SK-N-SH (cell line): Measurements from ENCODE around the gene GSTM3. TPM values are rescaled to one million over a fixed set of nuclear protein-coding genes. Genes with fewer than 3 reads are reported as not detected.

Experiments used
- CTCF ChIA-PET: fragments of 300-600, 350-600 bp; formaldehyde crosslinking; extraction: SDS; loops from one replicate; lab custom pipeline; 2021; lab: Yijun Ruan, JAX
- POLR2A ChIA-PET: fragments of 350-600 bp; sonication (Branson Sonifier 250); formaldehyde crosslinking; extraction: SDS; loops from one replicate; lab custom pipeline; 2020; ENCODE audit warnings: antibody characterized with exemption, inconsistent platforms; lab: Yijun Ruan, JAX
- DNase-seq: peaks from one replicate; pipeline ENCODE4 v3.0.0; 2012
- H2AFZ ChIP-seq: fragments of 200-600 bp; sonication (generic); 2 replicates; pipeline ENCODE4 v1.8.1; 2016; ENCODE audit warnings: antibody characterized with exemption, mild to moderate bottlenecking, low read depth
- H3F3A ChIP-seq: fragments of 200-600 bp; sonication (generic); replicated peaks from 2 replicates; pipeline ENCODE3; 2016; ENCODE audit warnings: antibody characterized with exemption, mild to moderate bottlenecking; ENCODE audit not compliant: insufficient read depth
- H3K27ac ChIP-seq, 2 experiments: fragments of 200-500 bp in 1 of 2; fragments of 200-600 bp in 1 of 2; sonication (Bioruptor generic) in 1 of 2; sonication (generic), shearing (Covaris generic) in 1 of 2; 2 replicates each; pipeline versions ENCODE4 v1.5.1 to v1.6.1; 2014 to 2016; ENCODE audit warnings: low read depth in 2 of 2, inconsistent platforms in 1 of 2, low read length in 1 of 2, mild to moderate bottlenecking in 1 of 2, mixed read lengths in 1 of 2
- H3K27me3 ChIP-seq: fragments of 200-600 bp; sonication (generic), shearing (Covaris generic); 2 replicates; pipeline ENCODE4 v1.6.1; 2016; ENCODE audit warnings: mixed run types; ENCODE audit not compliant: insufficient read depth
- H3K36me3 ChIP-seq, 2 experiments: fragments of 200-500 bp in 1 of 2; fragments of 200-600 bp in 1 of 2; sonication (Bioruptor generic) in 1 of 2; sonication (generic) in 1 of 2; replicated peaks in 1 of 2; 2 replicates each; pipeline versions ENCODE3 to v1.5.1; 2014 to 2016; ENCODE audit warnings: low read length in 1 of 2, mild to moderate bottlenecking in 1 of 2; ENCODE audit not compliant: insufficient read depth in 2 of 2, control insufficient read depth in 1 of 2
- H3K4me1 ChIP-seq, 2 experiments: fragments of 200-500 bp in 1 of 2; fragments of 200-600 bp in 1 of 2; sonication (Bioruptor generic) in 1 of 2; sonication (generic), shearing (Covaris generic) in 1 of 2; 2 replicates each; pipeline versions ENCODE4 v1.5.1 to v1.6.1; 2014 to 2016; ENCODE audit warnings: low read depth in 1 of 2, low read length in 1 of 2, mixed run types in 1 of 2; ENCODE audit not compliant: insufficient read depth in 2 of 2, control insufficient read depth in 1 of 2
- H3K4me2 ChIP-seq: fragments of 200-600 bp; sonication (generic), shearing (Covaris generic); 2 replicates; pipeline ENCODE4 v1.6.1; 2017; ENCODE audit warnings: mixed run types
- H3K4me3 ChIP-seq, 2 experiments: fragments of 200-500 bp in 1 of 2; fragments of 200-600 bp in 1 of 2; sonication (Bioruptor generic) in 1 of 2; sonication (generic), shearing (Covaris generic) in 1 of 2; 2 replicates each; pipeline versions ENCODE4 v1.5.1 to v1.8.1; 2014 to 2016; ENCODE audit warnings: low read depth in 2 of 2, inconsistent platforms in 1 of 2, low read length in 1 of 2, mild to moderate bottlenecking in 1 of 2, mixed read lengths in 1 of 2, moderate library complexity in 1 of 2
- H3K79me2 ChIP-seq: fragments of 200-600 bp; sonication (generic); 2 replicates; pipeline ENCODE4 v1.8.1; 2017; ENCODE audit warnings: mild to moderate bottlenecking; ENCODE audit not compliant: insufficient read depth
- H3K9ac ChIP-seq: fragments of 200-600 bp; sonication (generic); 2 replicates; pipeline ENCODE4 v1.6.1; 2017; ENCODE audit warnings: mixed run types
- H3K9me2 ChIP-seq: fragments of 200-600 bp; sonication (generic); 2 replicates; pipeline ENCODE4 v1.6.1; 2017; ENCODE audit warnings: mixed run types
- H3K9me3 ChIP-seq: fragments of 200-600 bp; sonication (generic); 2 replicates; pipeline ENCODE4 v1.6.1; 2017; ENCODE audit warnings: mixed run types, mild to moderate bottlenecking, moderate library complexity
- H4K20me1 ChIP-seq: fragments of 200-600 bp; sonication (generic); 2 replicates; pipeline ENCODE4 v1.6.1; 2017; ENCODE audit warnings: mild to moderate bottlenecking, mixed run types; ENCODE audit not compliant: insufficient read depth
- EP300 ChIP-seq, 2 experiments: IDR thresholded peaks; 2 replicates each; pipeline versions ENCODE4 v1.4.0 to v1.6.1; 2012; ENCODE audit warnings: borderline replicate concordance in 1 of 2, low read depth in 1 of 2, low read length in 1 of 2
- EZH2phosphoT487 ChIP-seq: fragments of 200-600 bp; sonication (generic); IDR thresholded peaks from 2 replicates; pipeline ENCODE4 v1.6.1; 2017; ENCODE audit warnings: low read depth, mixed run types, mild to moderate bottlenecking, antibody characterized with exemption, moderate library complexity, borderline replicate concordance
- FOSL2 ChIP-seq: IDR thresholded peaks from 2 replicates; pipeline ENCODE4 v1.4.0; 2012; ENCODE audit warnings: low read depth, mild to moderate bottlenecking, moderate library complexity, borderline replicate concordance
- FOXJ3 ChIP-seq: sonication (generic); formaldehyde crosslinking; IDR thresholded peaks from 2 replicates; pipeline ENCODE4 v1.5.1; 2020; ENCODE audit warnings: mild to moderate bottlenecking, missing genetic modification reagents
- GABPA ChIP-seq: IDR thresholded peaks from 2 replicates; pipeline ENCODE4 v1.4.0; 2012; ENCODE audit warnings: low read depth, mild to moderate bottlenecking
- JUND ChIP-seq: IDR thresholded peaks from 2 replicates; pipeline ENCODE4 v1.4.0; 2012
- MEF2A ChIP-seq: IDR thresholded peaks from 2 replicates; pipeline ENCODE4 v1.4.0; 2012; ENCODE audit warnings: low read depth, borderline replicate concordance
- NFIC ChIP-seq: IDR thresholded peaks from 2 replicates; pipeline ENCODE4 v1.4.0; 2012; ENCODE audit warnings: borderline replicate concordance
- NRF1 ChIP-seq: IDR thresholded peaks from 2 replicates; pipeline ENCODE4 v1.6.1; 2012; ENCODE audit warnings: low read depth, mild to moderate bottlenecking, low read length
- POLR2AphosphoS5 ChIP-seq: IDR thresholded peaks from 2 replicates; pipeline ENCODE4 v1.6.1; 2012; ENCODE audit warnings: low read depth, low read length
- RAD21 ChIP-seq: IDR thresholded peaks from 2 replicates; pipeline ENCODE4 v1.6.1; 2012; ENCODE audit warnings: mild to moderate bottlenecking, low read length
- RCOR1 ChIP-seq: fragments of 150-350 bp; IDR thresholded peaks from 2 replicates; pipeline ENCODE4 v1.6.1; 2017; ENCODE audit warnings: antibody characterized with exemption, low read length
- SIN3A ChIP-seq: IDR thresholded peaks from 2 replicates; pipeline ENCODE4 v1.6.1; 2012; ENCODE audit warnings: low read depth, mild to moderate bottlenecking, low read length, moderate library complexity, borderline replicate concordance
- TAF1 ChIP-seq: IDR thresholded peaks from 2 replicates; pipeline ENCODE4 v1.6.1; 2012; ENCODE audit warnings: low read depth, mild to moderate bottlenecking, low read length, moderate library complexity, borderline replicate concordance
- TCF12 ChIP-seq: IDR thresholded peaks from 2 replicates; pipeline ENCODE4 v1.4.0; 2012
- YY1 ChIP-seq: IDR thresholded peaks from 2 replicates; pipeline ENCODE4 v1.4.0; 2012; ENCODE audit warnings: low read depth, mild to moderate bottlenecking
- WGBS: methylation state at CpG from one replicate; pipeline ENCODE4 v1.1.6; 2017; ENCODE audit warnings: low lambda C conversion rate; 5-methylcytosine and 5-hydroxymethylcytosine counted together
- polyA plus RNA-seq, 3 experiments: library from polyadenylated mRNA; depleted of rRNA; stranded (reverse); fragments of >200 nt; gene quantifications; 2 replicates each; pipeline ENCODE4 v1.2.3, GENCODE V29; 2012
- TF ChIP-seq, protein P1 (sequence below): IDR thresholded peaks from 2 replicates; pipeline ENCODE4 v1.4.0; 2012; ENCODE audit warnings: low read depth, borderline replicate concordance
- TF ChIP-seq, protein P2 (sequence below): IDR thresholded peaks from 2 replicates; pipeline ENCODE4 v1.4.0; 2012; ENCODE audit warnings: low read depth, borderline replicate concordance
- TF ChIP-seq, protein P3 (sequence below): fragments of 150-350 bp; IDR thresholded peaks from 2 replicates; pipeline ENCODE4 v1.6.1; 2016; ENCODE audit warnings: mild to moderate bottlenecking, low read depth, low read length
- TF ChIP-seq, protein P4 (sequence below): IDR thresholded peaks from 2 replicates; pipeline ENCODE4 v1.4.0; 2012; ENCODE audit warnings: low read depth
- TF ChIP-seq, protein P5 (sequence below): IDR thresholded peaks from 2 replicates; pipeline ENCODE4 v1.6.1; 2012; ENCODE audit warnings: mild to moderate bottlenecking, low read depth, low read length, moderate library complexity
- TF ChIP-seq, protein P6 (sequence below): fragments of 150-350 bp; IDR thresholded peaks from 2 replicates; pipeline ENCODE4 v1.6.1; 2017; ENCODE audit warnings: antibody characterized with exemption, low read length, low read depth, borderline replicate concordance
- TF ChIP-seq, protein P7 (sequence below): IDR thresholded peaks from 2 replicates; pipeline ENCODE4; 2012

Gene GSTM3
- polyA plus RNA-seq, 1 of the 3 experiments (the other 2 are of a cell fraction): 86.6 TPM

DNA sequence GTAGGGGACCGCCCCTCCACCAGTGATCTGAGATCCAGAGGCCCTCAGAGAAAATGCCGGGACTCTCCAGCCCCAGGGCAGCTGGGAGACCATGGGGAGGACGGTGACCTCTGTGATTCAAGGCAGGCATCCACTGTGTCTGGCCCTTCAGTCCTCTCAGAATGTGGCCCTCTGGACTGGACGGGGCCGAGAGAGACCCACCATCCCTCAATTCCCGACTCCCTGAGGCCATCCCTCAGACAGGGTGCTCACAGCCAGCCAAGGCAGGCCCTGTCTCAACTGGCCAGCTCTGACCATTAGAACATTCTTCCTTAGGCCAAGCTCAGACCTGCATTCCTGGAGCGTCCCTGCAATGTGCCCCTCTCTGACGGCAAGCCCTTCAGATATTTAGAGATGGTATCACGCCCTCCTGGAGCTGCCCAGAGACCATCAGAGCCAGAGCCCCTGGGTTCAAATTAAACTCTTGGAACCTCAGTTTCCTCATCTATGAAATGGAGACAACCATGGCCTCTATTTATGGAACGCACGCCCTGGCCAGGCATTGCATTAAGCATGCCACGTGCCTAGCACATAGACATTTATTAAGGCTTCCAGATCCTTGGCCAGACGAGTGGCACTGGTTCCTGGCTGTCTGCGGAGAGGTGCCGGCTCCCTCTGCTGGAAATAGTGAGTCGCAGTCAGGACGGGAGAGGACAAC lies 32.5 kb upstream of the GSTM3 start:
- peaks cover 0 to 19% of the 10 kb centered on the region in 2 experiments; a peak in 1 of 4 replicates for H3K4me1 ChIP-seq
- 34% methylated on average over 13 of the region's 17 CpGs for WGBS
- H3K9me3 ChIP-seq: no peaks in the 10 kb centered on the region
- peak; percentile 86 for DNase-seq
- no peak overlapping the region for H3K27ac ChIP-seq
- CTCF ChIA-PET: interaction anchor here (0.6 to 27.7 kb wide), 37 partner anchors 10 to 276 kb away, joined by 3 to 822 read pairs (median 5); partner anchors contain the start of genes AHCYL1, EPS8L3, GNAI3 and GSTM2
- POLR2A ChIA-PET: interaction anchor here (1.1 to 3.5 kb wide), 3 partner anchors 212 to 227 kb away, joined by 3 to 18 read pairs (median 15); partner anchors contain the start of genes AHCYL1 and GNAI3
- H3K4me3 ChIP-seq: no peak overlapping the region; a peak in 1 of 4 replicates
- H3K4me2 ChIP-seq: no peak overlapping the region
- no peak overlapping the region for H3K9ac ChIP-seq
- H3K9me2 ChIP-seq: no peaks in the 10 kb centered on the region
- H2AFZ ChIP-seq: no peak overlapping the region
- H3K79me2 ChIP-seq: no peaks in the 10 kb centered on the region
- no peaks in the 10 kb centered on the region for H3F3A ChIP-seq
- no peaks in the 10 kb centered on the region for H3K36me3 ChIP-seq
- H4K20me1 ChIP-seq: no peaks in the 10 kb centered on the region
- no peaks in the 10 kb centered on the region for H3K27me3 ChIP-seq
- TF ChIP-seq GABPA (no peak), POLR2AphosphoS5 (no peak), NRF1 (no peak), FOSL2 (no peak), TCF12 (no peak), SIN3A (no peak), NFIC (no peak), FOXJ3 (CRISPR knock-in tag) (no peak), TAF1 (no peak), JUND (no peak), EP300 (IDR thresholded peaks at IDR 0.05; ENCODE audit: borderline replicate concordance in 1 of 2, low read depth in 1 of 2, low read length in 1 of 2) (no peak), YY1 (no peak), EZH2phosphoT487 (no peak), RCOR1 (peak; percentile 66), RAD21 (peak; percentile 98), MEF2A (no peak)
- TF ChIP-seq, protein P1, sequence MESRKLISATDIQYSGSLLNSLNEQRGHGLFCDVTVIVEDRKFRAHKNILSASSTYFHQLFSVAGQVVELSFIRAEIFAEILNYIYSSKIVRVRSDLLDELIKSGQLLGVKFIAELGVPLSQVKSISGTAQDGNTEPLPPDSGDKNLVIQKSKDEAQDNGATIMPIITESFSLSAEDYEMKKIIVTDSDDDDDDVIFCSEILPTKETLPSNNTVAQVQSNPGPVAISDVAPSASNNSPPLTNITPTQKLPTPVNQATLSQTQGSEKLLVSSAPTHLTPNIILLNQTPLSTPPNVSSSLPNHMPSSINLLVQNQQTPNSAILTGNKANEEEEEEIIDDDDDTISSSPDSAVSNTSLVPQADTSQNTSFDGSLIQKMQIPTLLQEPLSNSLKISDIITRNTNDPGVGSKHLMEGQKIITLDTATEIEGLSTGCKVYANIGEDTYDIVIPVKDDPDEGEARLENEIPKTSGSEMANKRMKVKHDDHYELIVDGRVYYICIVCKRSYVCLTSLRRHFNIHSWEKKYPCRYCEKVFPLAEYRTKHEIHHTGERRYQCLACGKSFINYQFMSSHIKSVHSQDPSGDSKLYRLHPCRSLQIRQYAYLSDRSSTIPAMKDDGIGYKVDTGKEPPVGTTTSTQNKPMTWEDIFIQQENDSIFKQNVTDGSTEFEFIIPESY: no peak
- TF ChIP-seq, protein P2, sequence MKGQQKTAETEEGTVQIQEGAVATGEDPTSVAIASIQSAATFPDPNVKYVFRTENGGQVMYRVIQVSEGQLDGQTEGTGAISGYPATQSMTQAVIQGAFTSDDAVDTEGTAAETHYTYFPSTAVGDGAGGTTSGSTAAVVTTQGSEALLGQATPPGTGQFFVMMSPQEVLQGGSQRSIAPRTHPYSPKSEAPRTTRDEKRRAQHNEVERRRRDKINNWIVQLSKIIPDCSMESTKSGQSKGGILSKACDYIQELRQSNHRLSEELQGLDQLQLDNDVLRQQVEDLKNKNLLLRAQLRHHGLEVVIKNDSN: no peak
- TF ChIP-seq, protein P3, sequence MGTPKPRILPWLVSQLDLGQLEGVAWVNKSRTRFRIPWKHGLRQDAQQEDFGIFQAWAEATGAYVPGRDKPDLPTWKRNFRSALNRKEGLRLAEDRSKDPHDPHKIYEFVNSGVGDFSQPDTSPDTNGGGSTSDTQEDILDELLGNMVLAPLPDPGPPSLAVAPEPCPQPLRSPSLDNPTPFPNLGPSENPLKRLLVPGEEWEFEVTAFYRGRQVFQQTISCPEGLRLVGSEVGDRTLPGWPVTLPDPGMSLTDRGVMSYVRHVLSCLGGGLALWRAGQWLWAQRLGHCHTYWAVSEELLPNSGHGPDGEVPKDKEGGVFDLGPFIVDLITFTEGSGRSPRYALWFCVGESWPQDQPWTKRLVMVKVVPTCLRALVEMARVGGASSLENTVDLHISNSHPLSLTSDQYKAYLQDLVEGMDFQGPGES: no peak
- TF ChIP-seq, protein P4, sequence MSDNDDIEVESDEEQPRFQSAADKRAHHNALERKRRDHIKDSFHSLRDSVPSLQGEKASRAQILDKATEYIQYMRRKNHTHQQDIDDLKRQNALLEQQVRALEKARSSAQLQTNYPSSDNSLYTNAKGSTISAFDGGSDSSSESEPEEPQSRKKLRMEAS: peak; percentile 89
- TF ChIP-seq, protein P5, sequence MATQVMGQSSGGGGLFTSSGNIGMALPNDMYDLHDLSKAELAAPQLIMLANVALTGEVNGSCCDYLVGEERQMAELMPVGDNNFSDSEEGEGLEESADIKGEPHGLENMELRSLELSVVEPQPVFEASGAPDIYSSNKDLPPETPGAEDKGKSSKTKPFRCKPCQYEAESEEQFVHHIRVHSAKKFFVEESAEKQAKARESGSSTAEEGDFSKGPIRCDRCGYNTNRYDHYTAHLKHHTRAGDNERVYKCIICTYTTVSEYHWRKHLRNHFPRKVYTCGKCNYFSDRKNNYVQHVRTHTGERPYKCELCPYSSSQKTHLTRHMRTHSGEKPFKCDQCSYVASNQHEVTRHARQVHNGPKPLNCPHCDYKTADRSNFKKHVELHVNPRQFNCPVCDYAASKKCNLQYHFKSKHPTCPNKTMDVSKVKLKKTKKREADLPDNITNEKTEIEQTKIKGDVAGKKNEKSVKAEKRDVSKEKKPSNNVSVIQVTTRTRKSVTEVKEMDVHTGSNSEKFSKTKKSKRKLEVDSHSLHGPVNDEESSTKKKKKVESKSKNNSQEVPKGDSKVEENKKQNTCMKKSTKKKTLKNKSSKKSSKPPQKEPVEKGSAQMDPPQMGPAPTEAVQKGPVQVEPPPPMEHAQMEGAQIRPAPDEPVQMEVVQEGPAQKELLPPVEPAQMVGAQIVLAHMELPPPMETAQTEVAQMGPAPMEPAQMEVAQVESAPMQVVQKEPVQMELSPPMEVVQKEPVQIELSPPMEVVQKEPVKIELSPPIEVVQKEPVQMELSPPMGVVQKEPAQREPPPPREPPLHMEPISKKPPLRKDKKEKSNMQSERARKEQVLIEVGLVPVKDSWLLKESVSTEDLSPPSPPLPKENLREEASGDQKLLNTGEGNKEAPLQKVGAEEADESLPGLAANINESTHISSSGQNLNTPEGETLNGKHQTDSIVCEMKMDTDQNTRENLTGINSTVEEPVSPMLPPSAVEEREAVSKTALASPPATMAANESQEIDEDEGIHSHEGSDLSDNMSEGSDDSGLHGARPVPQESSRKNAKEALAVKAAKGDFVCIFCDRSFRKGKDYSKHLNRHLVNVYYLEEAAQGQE: no peak
- TF ChIP-seq, protein P6, sequence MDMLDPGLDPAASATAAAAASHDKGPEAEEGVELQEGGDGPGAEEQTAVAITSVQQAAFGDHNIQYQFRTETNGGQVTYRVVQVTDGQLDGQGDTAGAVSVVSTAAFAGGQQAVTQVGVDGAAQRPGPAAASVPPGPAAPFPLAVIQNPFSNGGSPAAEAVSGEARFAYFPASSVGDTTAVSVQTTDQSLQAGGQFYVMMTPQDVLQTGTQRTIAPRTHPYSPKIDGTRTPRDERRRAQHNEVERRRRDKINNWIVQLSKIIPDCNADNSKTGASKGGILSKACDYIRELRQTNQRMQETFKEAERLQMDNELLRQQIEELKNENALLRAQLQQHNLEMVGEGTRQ: no peak
- TF ChIP-seq, protein P7, sequence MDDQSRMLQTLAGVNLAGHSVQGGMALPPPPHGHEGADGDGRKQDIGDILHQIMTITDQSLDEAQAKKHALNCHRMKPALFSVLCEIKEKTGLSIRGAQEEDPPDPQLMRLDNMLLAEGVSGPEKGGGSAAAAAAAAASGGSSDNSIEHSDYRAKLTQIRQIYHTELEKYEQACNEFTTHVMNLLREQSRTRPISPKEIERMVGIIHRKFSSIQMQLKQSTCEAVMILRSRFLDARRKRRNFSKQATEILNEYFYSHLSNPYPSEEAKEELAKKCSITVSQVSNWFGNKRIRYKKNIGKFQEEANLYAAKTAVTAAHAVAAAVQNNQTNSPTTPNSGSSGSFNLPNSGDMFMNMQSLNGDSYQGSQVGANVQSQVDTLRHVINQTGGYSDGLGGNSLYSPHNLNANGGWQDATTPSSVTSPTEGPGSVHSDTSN: no peak
